ENCODE measurements around the gene GPR50. TPM values are rescaled to one million over a fixed set of nuclear protein-coding genes. Genes with fewer than 3 reads are reported as not detected.

The GPR50 gene
- total RNA-seq, 4 donors from 2014 or later, result not detected

DNA sequence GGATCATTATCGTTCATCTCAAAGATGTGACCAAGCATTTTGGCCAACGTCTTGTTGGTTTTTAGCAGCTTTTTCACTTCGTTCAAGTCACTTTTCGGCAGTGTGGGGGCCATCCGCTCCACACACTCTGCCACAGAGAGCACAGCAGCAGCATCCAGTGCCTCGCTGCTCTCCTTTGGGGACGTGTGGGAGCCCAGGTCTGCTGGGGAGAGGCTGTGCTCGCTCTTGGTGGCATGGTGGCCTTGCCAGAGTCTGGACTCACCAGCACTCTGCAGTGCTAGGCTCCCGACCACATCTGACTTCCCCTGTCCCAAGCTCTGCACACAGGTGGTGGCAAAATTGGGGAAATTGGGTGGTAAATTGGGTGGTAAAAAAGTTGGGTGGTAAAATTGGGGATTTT, 50.6 kb downstream of the GPR50 start:
- no peak for TF ChIP-seq CTCF (IDR thresholded peaks at IDR 0.05)
- ATAC-seq (ENCODE audit: low FRiP score) (no peak), DNase-seq (ENCODE audit: low spot score) (no peak)

DNA sequence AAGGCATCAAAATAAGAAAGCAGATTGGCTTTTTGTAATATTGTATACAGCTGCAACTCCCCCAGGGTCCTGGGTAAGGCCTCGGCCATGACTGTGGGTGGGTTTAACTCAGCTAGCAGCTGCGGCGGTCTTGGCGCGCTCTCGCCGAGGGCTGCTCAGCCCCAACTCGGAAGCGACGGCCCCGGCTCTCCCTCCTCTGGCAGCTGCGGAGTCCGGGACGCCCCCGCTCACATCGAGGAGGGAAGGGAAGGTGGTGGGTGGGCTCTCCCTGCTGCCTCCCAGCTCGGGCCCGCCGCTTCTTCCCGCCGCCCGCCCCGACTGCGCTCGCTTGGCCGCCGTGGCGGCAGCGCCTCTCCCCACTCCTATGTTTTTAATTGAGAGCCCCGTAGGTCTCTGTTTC, 51.2 kb downstream of the GPR50 start:
- ATAC-seq (ENCODE audit: low FRiP score) (no peak), DNase-seq (ENCODE audit: low spot score) (no peak)
- no peak for TF ChIP-seq CTCF (IDR thresholded peaks at IDR 0.05)

DNA sequence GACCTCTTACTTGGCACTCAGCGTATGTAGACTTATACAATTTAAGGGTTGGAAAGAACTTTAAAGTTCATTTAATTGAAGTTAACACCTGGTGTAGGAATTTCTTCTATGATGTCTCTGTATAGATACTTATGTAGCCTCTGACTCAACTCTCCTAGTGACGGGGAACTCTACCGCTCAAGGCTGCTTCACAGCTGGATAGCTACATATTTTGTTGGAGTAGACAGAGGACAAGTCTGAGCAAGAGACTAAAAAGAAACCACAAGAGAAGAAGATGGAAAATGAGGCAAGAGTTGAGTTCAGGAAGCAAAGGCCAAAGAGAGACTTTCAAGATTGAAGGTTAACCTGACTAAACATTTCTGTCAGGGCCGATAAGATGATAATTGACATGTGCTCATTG, 52.6 kb downstream of the GPR50 start:
- DNase-seq (ENCODE audit: low spot score), result no peak
- ATAC-seq (ENCODE audit: low FRiP score), result no peak
- TF ChIP-seq CTCF (IDR thresholded peaks at IDR 0.05), result no peak

Small RNAs within 50 kb of the gene (small RNA-seq; reads per million reads assigned to genes)
- gene MIR4330, result not detected

Other genes with a start within 250 kb of the GPR50 start
- 1 to 10 TPM; 2.0 to 5.3 (median 3.6) TPM for gene HMGB3, start 193.2 kb upstream of the GPR50 start, total RNA-seq
- gene VMA21, start 220.6 kb downstream of the GPR50 start, total RNA-seq, result 10 to 100 TPM; 34.2 to 42.5 (median 38.7) TPM

Measured in omental fat pad (tissue), 4 donors.